Bronchus fibroblast of lung (primary cell): ENCODE data around the gene SKIC8. TPM values are rescaled to one million over a fixed set of nuclear protein-coding genes. Genes with fewer than 3 reads are reported as not detected.

ENCODE experiments used
- total RNA-seq: library from RNA; depleted of rRNA; stranded (reverse); fragments of >200 nt; gene quantifications from 2 replicates; pipeline ENCODE4 v1.2.3, GENCODE V29; 2015

The SKIC8 gene
- 56.9 and 66.1 TPM in 2 replicates for total RNA-seq

DNA sequence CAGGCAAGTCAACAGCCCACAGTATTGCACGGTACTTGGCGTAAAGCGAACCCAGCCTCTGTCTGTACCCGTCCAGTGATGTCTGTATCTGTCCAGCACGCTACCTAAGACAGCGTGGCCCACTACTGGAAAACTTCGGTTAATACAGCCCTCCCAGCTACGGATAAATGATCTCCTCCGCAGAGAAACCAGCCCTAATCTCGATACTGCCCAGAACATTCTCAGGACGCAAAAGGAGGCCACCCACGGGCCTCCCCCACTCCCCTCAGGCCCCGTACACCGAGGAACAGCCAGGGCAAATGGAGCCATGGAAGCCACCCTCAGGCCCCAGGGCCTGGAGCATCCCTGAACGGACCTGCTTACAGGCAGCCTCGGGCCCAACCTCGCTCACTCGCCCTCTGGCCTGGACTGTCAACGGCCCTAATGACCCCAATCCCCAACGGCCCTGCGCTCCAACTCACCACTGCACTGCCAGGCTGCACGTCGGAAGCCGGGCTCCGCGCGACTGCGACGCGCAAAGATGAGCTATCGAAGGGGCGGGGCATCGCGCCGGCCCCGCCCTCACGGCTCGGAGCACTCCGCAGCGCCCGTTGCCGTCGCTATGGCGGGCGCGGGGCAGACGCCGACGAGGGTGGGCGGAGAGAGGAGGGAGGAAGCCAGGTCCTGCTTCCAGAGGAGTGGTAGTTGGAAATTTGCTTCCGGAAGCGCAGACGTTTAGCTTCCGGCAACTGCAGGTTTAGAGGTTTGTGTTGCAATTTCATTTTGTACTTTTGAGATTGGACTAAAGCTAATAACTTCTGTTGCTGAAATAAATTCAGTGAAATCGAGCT lies at the start of gene SKIC8:
Gene SKIC8 (minus strand): TSS at position 509 of the 830 bp plus-strand sequence. CDS start 3,923 bp downstream, outside the sequence.

DNA sequence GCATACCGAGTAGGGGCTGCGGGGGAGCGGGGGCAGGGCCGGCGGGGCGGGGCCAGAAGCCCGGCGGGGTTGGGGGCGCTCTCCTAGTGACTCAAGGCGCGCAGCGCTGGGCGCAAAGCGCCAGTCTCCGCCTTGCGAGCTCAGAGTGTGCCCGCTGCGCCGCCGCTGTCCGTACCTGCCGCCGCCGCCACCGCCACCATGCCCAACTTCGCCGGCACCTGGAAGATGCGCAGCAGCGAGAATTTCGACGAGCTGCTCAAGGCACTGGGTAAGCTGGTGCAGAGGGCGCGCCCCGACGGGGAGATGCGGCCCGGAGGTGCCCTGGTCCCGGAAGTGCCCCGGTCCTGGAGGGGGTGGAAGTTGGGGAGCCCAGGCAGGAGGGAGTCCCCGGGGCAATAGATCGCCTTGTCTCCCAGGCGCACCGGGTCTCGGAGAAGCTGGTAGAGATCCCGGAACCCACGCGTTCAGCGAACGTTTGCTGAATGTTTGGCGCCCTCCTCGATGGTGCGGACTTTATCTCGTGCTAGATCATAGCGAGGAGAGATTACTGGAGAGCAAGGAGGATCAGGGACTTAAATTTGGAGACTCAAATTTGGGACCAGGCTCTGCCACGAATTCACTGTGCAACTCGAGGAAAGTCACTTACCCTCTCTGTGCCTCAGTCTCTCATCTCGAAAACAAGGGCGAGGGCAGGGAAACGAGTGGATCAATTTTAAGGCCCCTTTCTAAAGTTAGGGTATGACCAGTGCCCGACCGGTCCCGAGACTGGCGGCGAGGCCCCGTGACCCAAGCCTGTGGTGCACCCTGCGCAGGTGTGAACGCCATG lies 41.0 kb upstream of the SKIC8 start, which contains the start of gene CRABP1:
Gene CRABP1 (plus strand): TSS at position 123 of the 826 bp plus-strand sequence. CDS start 76 bp downstream, at position 199.

DNA sequence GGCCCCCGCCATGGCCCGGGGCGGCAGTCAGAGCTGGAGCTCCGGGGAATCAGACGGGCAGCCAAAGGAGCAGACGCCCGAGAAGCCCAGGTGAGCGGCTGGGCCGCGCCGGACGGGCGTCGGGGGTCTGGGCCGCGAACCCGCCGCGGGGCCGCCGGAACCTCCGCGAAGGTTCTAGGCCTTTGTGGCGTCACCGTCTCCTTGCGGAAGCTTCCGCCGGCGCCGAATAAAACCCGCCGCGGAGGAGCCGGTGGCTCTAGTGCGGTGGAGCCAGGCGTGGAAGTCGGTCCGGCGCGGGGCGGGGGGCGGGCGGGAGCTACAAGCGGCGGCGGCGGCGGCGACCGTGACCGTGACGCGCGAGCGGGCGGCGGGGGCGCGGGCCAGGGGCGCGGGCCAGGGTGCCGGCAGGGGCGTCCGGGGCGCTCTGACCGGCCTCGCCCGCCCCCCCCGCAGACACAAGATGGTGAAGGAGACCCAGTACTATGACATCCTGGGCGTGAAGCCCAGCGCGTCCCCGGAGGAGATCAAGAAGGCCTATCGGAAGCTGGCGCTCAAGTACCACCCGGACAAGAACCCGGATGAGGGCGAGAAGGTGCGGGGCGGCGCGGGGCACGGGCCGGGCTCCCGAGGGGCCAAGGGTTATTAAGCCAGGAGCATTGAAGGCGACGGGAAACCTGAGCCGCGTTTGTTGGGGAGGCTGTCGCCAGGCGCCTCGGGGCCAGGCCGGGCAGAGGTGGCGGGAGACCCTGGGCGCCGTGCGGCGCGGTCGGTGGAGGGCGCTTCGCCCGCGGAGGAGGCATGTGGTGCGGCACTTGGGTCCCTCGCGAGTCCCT lies 34.9 kb downstream of the SKIC8 start, which contains the start of gene DNAJA4:
Gene DNAJA4 (plus strand): TSS at position 259 of the 833 bp plus-strand sequence. CDS start 202 bp downstream, at position 461.

DNA sequence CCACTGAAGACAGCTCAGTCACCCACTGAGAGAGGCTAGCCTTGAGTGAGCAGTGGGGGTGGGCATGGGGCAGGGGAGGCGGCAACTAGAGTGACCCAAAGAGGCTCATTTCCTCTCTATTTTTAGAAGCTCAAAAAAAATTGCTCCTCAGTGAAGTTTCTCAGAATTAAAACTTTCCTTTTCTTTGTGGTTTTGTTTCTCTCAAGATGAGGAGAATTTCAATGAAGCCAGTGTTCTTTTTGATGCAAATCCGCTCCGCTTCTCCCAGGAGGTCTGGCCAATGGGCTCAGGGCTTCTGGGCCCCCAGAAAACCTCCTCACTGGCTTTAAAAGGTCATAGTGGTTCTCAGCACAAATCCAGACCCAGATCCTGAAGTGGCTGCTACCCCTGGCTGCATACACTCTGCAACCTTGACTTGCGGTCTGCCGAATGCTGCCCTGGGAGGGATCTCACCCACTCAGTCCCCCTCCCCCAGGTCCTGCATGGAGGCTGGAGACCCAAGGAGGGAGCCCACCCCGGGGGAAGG lies 64.8 kb downstream of the SKIC8 start, which contains the start of gene ACSBG1:
Gene ACSBG1 (minus strand): TSS at position 51 of the 526 bp plus-strand sequence. CDS start 64 bp downstream, outside the sequence.

Other genes with a start within 250 kb of the SKIC8 start
- gene TBC1D2B, start 221.9 kb downstream of the SKIC8 start, total RNA-seq, result 12.9 and 13.4 TPM in 2 replicates
- gene SH2D7, start 207.0 kb downstream of the SKIC8 start, total RNA-seq, result not detected in 2 replicates
- 2.2 and 2.8 TPM in 2 replicates for gene CIB2, start 168.2 kb downstream of the SKIC8 start, total RNA-seq
- gene IDH3A, start 150.2 kb downstream of the SKIC8 start, total RNA-seq, result 33.6 and 36.9 TPM in 2 replicates
- gene ACSBG1, start 65.0 kb downstream of the SKIC8 start, total RNA-seq, result not detected in 2 replicates
- 2.0 and 2.4 TPM in 2 replicates for gene DNAJA4, start 35.0 kb downstream of the SKIC8 start, total RNA-seq
- gene CRABP1, start 40.7 kb upstream of the SKIC8 start, total RNA-seq, result not detected in 2 replicates
- gene IREB2, start 138.6 kb upstream of the SKIC8 start, total RNA-seq, result 7.9 and 9.2 TPM in 2 replicates
- 7.4 TPM in 2 replicates for gene HYKK, start 208.0 kb upstream of the SKIC8 start, total RNA-seq
- 217 and 237 TPM in 2 replicates for gene PSMA4, start 240.8 kb upstream of the SKIC8 start, total RNA-seq